GM21515 (cell line): ENCODE data around the gene HPS5.

Experiments
- ATAC-seq: cut with Tn5 transposase; IDR thresholded peaks from one replicate; pipeline ENCODE4 v1.9.1; 2021; ENCODE audit not compliant: unreplicated experiment

Gene HPS5

GRCh38 chr11:18321578-18321968 lies 367 bp downstream of the HPS5 start:
- peak; percentile 5 for ATAC-seq

- no peak for ATAC-seq
These were observed 1.3 kb downstream of the HPS5 start for GRCh38 chr11:18320617-18321016.

DNA sequence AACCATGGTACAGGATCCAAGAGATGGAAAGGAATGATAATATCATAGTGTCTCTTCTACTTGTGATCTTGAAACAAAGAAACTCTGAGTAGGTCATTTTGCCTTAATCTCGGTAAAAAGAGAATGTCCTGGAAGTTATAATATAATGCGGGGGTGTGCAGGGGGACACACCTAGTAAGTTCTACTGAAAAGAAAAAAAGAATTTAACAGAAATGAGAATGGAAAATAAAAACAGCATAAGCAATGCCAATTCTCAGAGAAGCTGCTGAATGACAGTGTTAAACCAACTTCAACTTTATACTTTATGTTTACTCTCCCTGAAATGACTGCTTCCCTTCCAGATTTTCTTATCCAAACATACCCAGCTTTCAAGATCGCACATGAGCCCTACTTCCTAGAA lies 2.0 kb downstream of the HPS5 start:
- no peak for ATAC-seq

DNA sequence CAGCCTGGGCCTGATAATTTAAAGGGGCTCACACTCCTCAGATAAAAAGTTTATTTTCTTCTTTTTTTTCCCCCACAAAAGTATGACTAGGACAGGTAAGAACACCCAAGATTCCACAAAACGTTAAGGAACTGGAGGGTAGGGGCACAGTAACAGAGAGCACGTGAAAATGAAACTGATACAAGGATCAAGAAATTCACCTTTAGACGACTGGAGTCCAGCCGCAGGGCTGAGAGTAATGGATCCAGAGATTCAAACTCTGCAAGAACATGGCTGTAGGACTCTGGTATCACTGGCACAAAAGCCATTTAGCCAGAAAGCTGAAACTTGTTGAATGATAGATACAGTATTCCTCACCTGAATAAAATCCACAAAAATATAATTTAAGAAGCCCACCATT lies 4.4 kb downstream of the HPS5 start:
- no peak for ATAC-seq

DNA sequence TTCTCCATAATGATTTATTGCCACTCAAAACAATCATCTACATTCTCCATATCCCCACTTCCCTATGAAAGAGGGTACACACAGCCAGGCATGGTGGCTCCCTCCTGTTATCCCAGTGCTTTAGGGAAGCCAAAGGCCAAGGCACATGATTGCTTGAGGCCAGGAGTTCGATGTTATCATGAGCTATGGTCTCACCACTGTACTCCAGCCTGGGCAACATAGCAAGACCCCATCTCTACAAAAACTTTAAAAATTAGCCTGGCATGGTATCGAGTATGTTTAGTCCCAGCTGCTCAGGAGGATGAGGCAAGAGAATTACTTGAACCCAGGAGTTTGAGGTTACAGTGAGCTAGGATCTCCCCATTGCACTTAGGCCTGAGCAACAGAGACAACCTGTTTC lies 6.0 kb downstream of the HPS5 start:
- ATAC-seq, result no peak

DNA sequence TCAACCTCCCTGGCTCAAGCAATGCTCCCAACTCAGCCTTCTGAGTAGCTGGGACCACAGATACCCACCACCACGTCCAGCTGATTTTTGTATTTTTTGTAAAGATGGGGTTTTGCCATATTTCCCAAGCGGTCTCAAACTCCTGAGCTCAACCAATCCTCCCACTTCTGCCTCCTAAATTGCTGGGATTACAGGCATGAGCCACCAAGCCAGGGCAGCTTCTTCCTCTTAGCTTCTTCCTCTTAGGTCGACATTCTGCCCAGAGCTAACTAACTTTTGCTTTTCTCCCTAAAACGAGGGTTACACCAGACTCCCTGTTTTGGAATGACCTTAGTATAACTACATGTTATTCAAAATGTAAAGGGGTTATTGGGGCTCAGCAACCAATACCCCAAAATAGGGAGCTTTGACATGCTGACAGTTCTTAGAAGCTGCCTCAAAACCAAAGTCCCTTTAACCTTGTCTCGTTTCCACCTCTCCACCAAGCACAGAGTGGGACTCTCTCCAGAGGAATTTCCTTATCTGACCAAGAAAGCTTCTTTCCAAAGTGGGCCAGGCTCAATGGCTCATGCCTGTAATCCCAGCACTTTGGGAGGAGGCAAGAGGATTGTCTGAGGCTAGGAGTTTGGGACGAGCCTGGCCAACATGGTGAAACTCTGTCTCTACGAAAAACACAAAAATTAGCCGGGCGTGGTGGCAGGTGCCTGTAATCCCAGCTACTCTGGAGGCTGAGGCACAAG lies 7.0 kb downstream of the HPS5 start:
- ATAC-seq, result no peak

DNA sequence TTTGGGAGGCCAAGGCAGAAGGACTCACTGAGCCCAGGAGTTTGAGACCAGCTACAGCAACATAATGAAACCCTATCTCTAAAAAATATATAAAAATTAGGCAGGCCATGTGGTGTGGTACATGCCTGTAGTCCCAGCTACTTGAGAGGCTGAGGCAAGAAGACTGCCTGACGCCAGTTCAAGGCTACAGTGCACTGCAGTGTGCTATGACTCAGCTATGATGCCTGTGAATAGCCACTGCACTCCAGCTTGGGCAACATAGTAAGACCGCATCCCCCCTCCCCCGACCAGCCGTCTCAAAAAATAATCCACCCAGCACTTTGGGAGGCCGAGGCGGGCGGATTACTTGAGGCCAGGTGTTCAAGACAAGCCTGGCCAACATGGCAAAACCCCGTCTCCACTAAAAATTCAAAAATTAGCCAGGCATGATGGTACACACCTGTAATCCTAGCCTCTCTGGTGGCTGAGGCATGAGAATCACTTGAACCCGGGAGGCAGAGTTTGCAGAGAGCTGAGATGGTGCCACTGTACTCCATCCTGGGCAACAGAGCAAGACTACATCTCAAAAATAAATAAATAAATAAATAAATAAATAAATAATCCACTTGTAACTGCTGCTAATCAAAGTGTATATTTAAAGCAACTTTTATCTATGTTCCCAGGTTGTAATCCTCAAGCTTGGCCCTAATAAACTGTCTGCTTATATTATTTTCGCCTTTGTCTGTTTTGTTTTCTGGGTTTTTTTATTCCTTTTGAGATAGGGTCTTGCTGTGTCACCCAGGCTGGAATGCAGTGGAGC lies 7.8 kb downstream of the HPS5 start:
- ATAC-seq, result no peak

DNA sequence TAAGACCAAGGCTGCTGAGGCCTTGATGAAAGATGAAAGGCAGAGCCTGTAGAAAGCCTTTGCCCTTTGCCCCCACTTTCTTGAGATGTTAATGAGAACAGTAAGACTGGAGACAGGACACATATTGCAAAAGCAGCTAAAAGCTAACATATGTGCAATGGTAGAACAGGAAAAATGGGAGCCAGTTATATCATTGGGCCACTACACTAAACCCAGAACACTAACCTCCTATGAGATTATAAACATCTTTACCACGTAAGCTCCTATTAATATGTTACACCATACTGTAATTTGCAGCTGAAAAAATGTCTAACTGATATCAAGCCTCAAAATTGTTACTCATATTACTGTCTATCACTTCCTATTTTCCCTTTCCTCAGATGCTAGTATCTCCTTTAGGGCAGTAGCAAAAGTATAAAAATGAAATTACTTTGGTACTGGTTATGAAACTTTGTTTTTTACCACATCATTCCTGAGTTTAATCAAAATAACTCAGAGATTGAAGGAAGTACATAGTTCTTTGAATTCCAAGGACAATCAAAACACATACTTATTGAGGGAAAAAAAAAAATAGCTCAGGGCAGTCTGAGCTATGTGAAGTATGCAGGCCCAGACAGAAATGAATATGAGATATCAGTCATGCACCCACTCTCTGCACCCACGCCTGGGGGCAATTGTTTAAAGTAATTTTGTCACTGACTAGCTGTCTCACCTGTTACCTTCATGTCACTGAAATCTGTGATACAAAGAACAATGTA lies 9.1 kb downstream of the HPS5 start:
- no peak for ATAC-seq

- no peak for ATAC-seq
These were observed 9.9 kb downstream of the HPS5 start for GRCh38 chr11:18312012-18312411.

DNA sequence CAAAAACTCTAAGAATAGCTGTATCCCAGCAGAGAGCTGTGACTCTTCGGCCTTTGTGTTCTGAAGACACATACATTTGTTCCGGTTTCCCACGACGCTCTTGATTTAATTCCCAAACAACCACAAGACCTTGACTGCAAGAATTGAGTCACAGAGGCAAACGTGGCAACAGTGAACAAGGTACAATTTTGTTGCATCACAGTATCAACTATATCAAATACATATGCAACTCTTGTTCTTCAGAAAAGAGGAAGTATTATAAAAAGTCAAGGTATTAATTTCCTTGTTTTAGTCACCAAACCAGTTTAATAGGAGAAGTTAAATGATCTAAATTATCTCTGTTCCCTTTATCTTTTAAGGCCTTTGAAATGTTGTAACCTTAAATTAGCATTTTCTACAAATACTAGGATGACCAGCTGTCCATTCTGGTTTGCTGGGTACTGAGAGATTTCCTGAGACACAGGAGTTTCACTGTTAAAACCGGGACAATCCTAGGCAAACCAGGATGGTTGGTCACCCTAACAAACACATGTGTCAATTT lies 11.1 kb downstream of the HPS5 start:
- no peak for ATAC-seq

- no peak for ATAC-seq
These were observed 12.2 kb downstream of the HPS5 start for GRCh38 chr11:18309691-18310090.

DNA sequence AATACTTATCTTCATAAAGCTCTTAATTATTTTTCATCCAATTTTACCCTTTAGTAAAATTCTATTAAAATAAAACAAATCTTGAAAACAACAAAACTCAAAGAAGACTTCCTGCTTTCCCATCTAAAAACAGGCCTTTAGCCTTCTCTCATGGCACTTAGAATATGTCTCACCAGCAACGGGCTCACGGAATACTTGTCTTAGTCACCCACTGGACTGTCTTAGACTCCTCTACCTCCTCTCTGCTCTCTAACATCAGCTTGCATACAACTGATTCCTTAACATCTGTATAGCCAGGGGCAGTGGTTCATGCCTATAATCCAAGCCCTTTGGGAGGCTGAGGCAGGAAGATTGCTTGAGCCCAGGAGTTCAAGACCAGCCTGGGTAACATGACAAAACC lies 13.7 kb downstream of the HPS5 start:
- no peak for ATAC-seq

GRCh38 chr11:18307461-18308139 lies 14.3 kb downstream of the HPS5 start:
- ATAC-seq, result no peak

DNA sequence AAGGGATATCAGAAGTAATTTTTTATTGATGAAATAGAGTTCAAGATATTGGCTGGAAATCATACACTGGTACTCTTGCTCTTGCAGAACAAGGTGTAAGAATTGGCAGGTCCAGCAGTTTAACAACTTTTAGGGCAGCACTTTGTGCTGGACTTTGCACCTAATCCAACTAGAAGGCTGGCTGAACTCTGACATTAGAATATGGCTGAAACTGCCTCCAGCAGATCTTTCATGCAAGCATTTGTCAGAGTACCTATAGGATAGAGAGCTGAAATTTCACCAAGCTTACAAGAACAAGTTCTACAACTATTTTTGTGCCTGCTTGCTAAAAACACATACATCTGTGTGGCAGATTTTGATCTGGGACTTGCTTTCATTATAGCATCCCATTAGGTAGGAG lies 17.2 kb downstream of the HPS5 start:
- no peak for ATAC-seq

DNA sequence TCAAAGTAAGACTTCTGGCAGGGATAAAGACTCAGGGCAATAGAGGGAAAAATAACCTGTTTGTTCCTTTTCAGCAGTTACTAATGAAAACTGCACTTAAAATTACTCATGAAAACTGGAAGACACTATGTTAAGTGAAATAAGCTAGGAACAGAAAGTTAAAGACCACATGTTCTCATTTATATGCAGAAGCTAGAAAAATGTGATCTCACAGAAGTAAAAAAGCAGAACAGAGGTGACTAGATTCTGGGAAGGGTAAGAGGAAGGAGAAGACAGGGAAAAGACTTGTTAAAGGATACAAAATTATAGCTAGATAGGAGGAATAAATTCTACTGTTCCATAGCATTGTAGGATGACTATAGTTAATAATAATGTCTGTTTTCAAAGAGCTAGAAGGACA lies 22.2 kb downstream of the HPS5 start:
- ATAC-seq, result no peak

- no peak for ATAC-seq
These were observed 26.6 kb downstream of the HPS5 start for GRCh38 chr11:18295316-18295715.

- ATAC-seq, result no peak
These were observed 27.1 kb downstream of the HPS5 start for GRCh38 chr11:18294862-18295261.

DNA sequence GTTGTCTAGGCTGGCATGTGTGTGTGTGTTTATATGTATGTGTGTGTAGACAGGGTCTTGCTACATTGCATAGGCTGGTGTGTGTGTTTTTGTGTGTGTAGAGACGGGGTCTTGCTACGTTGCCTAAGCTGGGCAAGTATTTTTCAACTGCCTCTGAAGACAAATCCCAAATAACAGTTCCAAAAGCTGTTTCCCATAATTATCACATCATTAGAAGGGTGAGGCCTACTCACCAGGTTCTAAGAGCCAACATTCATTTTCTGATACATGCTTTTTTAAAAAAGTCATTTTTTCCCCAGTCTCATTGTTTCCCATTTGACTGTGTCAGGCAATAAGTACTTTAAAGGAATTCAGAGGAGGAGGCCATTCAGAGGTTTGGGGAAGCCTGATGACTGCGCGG lies 33.0 kb downstream of the HPS5 start:
- no peak for ATAC-seq

GRCh38 chr11:18285841-18286240 lies 36.1 kb downstream of the HPS5 start:
- ATAC-seq, result no peak

GRCh38 chr11:18282626-18283025 lies 39.3 kb downstream of the HPS5 start:
- ATAC-seq, result no peak

DNA sequence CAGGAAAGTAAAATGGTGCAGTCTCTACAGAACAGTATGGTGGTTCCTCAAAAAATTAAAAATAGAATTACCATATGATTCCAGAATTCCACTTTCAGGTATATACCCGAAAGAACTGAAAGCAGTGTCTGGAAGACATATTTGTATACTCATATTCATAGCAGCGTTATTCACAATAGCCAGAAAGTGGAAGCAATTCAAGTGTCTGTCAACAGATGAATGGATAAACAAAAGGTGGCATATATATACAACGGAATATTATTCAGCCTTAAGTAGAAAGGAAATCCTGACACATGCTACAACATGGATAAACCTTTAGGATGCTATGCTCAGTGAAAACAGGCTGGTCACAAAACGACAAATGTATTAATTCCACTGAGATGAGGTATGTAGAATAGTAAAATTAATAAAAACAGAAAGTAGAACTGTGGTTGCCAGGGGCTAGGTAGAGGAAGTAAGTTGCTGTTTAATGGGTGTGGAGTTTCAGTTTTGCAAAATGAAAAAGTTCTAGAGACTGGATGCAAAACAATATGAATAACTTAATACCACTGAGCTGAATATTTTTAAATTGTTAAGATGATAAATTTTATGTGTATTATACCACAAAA lies 41.4 kb downstream of the HPS5 start:
- peak; percentile 83 for ATAC-seq
